Choroid plexus epithelial cell (primary cell): ENCODE results near the gene CSH1.
A peak's percentile ranks its signal among the peaks of the same experiment; 100 is the strongest.
"Not testable (repeated sequence)": the region's sequence is repeated elsewhere in the genome, so short reads cannot be mapped to it uniquely, and the experiment has no call there.

ENCODE experiments used
- DNase-seq: peaks from one replicate; pipeline ENCODE4 v3.0.0-alpha.2; 2010; ENCODE audit warnings: low read depth
- H3K4me3 ChIP-seq: 2 replicates; pipeline ENCODE4 v1.5.1; 2011; ENCODE audit warnings: low read depth, mild to moderate bottlenecking, control low read depth, low read length, moderate library complexity
- TF ChIP-seq, protein P1 (sequence below): conservative IDR thresholded peaks from 2 replicates; pipeline ENCODE4 v1.5.1; 2011; ENCODE audit warnings: low read depth, mild to moderate bottlenecking, control low read depth, inconsistent platforms, low read length, moderate library complexity

The CSH1 gene

GRCh38 chr17:63896524-63897354 lies at the start of gene CSH1:
Gene CSH1, minus strand, starts transcription at chr17:63896574. Its CDS starts 63 bp downstream, at chr17:63896511.
- H3K4me3 ChIP-seq, DNase-seq: not testable (repeated sequence)

DNA sequence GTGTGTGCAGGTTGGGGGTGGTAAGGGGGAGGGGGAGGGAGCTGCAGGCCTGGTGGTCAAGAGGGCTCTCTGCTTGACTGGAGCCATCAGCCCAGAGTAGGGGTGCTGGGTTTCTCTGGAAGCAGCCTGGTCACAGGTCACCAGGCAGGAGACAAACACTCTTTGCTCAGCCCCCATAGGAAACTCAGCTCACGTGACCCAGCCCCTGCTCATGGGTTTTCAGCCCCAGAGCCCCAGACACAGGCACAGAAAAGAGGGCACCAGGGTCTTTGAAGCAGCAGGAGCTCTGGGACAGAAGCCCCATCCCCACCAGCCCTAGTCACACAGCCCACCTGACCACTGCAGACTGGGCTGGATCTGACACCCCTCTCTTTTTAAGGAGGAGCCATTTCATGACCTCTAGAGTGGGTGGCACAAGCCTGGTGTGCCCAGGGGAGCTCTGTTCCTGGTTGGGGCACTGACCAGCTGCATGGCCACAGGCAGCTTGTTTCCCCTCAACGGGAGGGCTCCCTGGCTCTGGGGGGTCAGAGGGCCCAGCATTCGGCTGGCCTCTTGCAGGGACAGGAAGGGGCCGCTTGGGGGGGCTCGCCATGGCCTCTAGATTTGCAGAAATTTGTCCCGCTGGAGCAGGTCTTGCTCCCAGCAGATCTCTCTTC lies 49.5 kb upstream of the CSH1 start:
- TF ChIP-seq, protein P1, sequence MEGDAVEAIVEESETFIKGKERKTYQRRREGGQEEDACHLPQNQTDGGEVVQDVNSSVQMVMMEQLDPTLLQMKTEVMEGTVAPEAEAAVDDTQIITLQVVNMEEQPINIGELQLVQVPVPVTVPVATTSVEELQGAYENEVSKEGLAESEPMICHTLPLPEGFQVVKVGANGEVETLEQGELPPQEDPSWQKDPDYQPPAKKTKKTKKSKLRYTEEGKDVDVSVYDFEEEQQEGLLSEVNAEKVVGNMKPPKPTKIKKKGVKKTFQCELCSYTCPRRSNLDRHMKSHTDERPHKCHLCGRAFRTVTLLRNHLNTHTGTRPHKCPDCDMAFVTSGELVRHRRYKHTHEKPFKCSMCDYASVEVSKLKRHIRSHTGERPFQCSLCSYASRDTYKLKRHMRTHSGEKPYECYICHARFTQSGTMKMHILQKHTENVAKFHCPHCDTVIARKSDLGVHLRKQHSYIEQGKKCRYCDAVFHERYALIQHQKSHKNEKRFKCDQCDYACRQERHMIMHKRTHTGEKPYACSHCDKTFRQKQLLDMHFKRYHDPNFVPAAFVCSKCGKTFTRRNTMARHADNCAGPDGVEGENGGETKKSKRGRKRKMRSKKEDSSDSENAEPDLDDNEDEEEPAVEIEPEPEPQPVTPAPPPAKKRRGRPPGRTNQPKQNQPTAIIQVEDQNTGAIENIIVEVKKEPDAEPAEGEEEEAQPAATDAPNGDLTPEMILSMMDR = no peak
- no peak overlapping the region for H3K4me3 ChIP-seq

GRCh38 chr17:63944736-63945499 lies 48.5 kb upstream of the CSH1 start:
- no peak for DNase-seq
- TF ChIP-seq, protein P1 = no peak
- no peak overlapping the region for H3K4me3 ChIP-seq

More for the DNA sequence above, 49.5 kb upstream of the CSH1 start:
- no peak for DNase-seq

- no peak overlapping the region for H3K4me3 ChIP-seq
- TF ChIP-seq, protein P1 = peak; percentile 21
- DNase-seq = no peak
These were observed 47.4 kb upstream of the CSH1 start for GRCh38 chr17:63943745-63944144.

DNA sequence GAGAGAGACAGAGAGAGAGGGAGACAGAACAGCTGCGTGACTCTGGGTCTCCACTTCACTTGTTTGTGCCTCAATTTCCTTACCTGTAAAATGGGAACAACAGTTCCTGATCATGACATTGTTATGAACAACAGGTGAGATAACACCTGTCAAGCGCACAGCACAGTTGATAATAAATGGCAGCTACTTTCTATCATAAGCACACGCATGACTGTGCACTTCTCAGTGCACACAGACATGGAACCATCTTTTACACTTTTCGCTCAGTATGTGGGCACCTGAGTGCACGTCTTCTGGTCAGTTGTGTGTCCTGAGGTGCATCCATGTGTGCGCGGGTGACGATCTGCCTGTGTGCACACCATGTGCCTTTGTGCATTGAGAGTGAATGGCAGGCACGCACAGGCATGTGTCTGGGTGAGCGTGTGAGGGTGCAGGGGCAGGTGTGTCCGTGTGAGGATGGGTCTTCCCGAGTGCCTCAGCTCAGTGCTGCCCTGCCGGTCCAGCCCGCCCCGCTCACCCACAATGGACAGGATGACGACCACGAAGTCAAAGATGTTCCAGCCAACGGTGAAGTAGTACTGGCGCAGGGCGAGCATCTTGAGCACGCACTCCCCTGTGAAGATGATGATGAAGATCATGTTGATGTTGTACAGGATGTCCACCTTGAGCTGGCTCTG lies 46.1 kb upstream of the CSH1 start:
- no peak overlapping the region for H3K4me3 ChIP-seq
- TF ChIP-seq, protein P1 = no peak
- DNase-seq = no peak

GRCh38 chr17:63941751-63942150 lies 45.4 kb upstream of the CSH1 start:
- DNase-seq = no peak

More at GRCh38 chr17:63941751-63942150, 45.4 kb upstream of the CSH1 start:
- TF ChIP-seq, protein P1 = no peak
- H3K4me3 ChIP-seq = no peak overlapping the region
